ENCODE data around the gene TUBA1C. TPM values are rescaled to one million over a fixed set of nuclear protein-coding genes. Genes with fewer than 3 reads are reported as not detected.
A peak's percentile ranks its signal among the peaks of the same experiment; 100 is the strongest.

TUBA1C gene
- total RNA-seq, 4 donors from 2014 or later, result 207 to 331 (median 263) TPM

- no peak for TF ChIP-seq POLR2AphosphoS5 (IDR thresholded peaks at IDR 0.05)
- TF ChIP-seq EP300 (IDR thresholded peaks at IDR 0.05; ENCODE audit: low read depth), result no peak
- TF ChIP-seq, protein P1, sequence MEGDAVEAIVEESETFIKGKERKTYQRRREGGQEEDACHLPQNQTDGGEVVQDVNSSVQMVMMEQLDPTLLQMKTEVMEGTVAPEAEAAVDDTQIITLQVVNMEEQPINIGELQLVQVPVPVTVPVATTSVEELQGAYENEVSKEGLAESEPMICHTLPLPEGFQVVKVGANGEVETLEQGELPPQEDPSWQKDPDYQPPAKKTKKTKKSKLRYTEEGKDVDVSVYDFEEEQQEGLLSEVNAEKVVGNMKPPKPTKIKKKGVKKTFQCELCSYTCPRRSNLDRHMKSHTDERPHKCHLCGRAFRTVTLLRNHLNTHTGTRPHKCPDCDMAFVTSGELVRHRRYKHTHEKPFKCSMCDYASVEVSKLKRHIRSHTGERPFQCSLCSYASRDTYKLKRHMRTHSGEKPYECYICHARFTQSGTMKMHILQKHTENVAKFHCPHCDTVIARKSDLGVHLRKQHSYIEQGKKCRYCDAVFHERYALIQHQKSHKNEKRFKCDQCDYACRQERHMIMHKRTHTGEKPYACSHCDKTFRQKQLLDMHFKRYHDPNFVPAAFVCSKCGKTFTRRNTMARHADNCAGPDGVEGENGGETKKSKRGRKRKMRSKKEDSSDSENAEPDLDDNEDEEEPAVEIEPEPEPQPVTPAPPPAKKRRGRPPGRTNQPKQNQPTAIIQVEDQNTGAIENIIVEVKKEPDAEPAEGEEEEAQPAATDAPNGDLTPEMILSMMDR (IDR thresholded peaks at IDR 0.05), result no peak
- no peak for TF ChIP-seq POLR2A (IDR thresholded peaks at IDR 0.05)
- Histone ChIP-seq H3K36me3 (no peaks in the 10 kb centered on the region), H3K9me3 (no peaks in the 10 kb centered on the region), H3K27ac (no peak overlapping the region), H3K27me3 (no peaks in the 10 kb centered on the region), H3K4me3 (no peak overlapping the region), H3K4me1 (peaks cover 9 to 31% (median 12%) of the 10 kb centered on the region in 4 donors)
- intact Hi-C loops (cut with DNase I; ENCODE audit: low total_unique reads), result loop anchor here (10.0 kb wide), 1 partner anchor 145 kb away; no protein-coding TSS in a partner anchor
- 32 to 65% methylated on average over 4 to 6 of the region's 6 CpGs for WGBS, 2 donors (ENCODE audit: low coverage in 1 of 2)
- in situ Hi-C loops (cut with MboI; ENCODE audit: low pct_ligation_motif_present in 1 of 4, low pct_unique_long_range_greater_than_20kb in 1 of 4, low sequenced_read_pairs in 3 of 4), result loop anchor here (10.0 to 25.0 kb wide), 3 partner anchors 143 to 165 kb away; partner anchors contain the start of genes DHH (in 2 of the 4), KMT2D (in 1 of the 4) and RHEBL1 (in 1 of the 4)
- no peak for DNase-seq
Observed at GRCh38 chr12:49230176-49230804, 34.6 kb upstream of the TUBA1C start.

GRCh38 chr12:49230805-49231194 lies 34.1 kb upstream of the TUBA1C start:
- Histone ChIP-seq H3K36me3 (no peaks in the 10 kb centered on the region), H3K9me3 (no peaks in the 10 kb centered on the region), H3K27me3 (no peaks in the 10 kb centered on the region), H3K27ac (peak overlapping the region in 1 of 4 donors; percentile 92), H3K4me1 (peaks cover 9 to 28% (median 12%) of the 10 kb centered on the region in 4 donors), H3K4me3 (no peak overlapping the region)
- intact Hi-C loops (cut with DNase I; ENCODE audit: low total_unique reads), result loop anchor here (10.0 kb wide), 1 partner anchor 146 kb away; no protein-coding TSS in a partner anchor
- DNase-seq, result no peak
- TF ChIP-seq EP300 (IDR thresholded peaks at IDR 0.05; ENCODE audit: low read depth) (no peak), POLR2A (IDR thresholded peaks at IDR 0.05) (no peak), POLR2AphosphoS5 (IDR thresholded peaks at IDR 0.05) (no peak)
- TF ChIP-seq, protein P1 (IDR thresholded peaks at IDR 0.05), result no peak
- WGBS, 2 donors (ENCODE audit: low coverage in 1 of 2), result 53 to 74% methylated on average over 3 of the region's 3 CpGs
- in situ Hi-C loops (cut with MboI; ENCODE audit: low pct_ligation_motif_present in 1 of 4, low pct_unique_long_range_greater_than_20kb in 1 of 4, low sequenced_read_pairs in 3 of 4), result loop anchor here (10.0 to 25.0 kb wide), 3 partner anchors 143 to 166 kb away; partner anchors contain the start of genes DHH (in 2 of the 4), KMT2D (in 1 of the 4) and RHEBL1 (in 1 of the 4)

- intact Hi-C loops (cut with DNase I; ENCODE audit: low total_unique reads) (loop anchor here (10.0 kb wide), 1 partner anchor 147 kb away; no protein-coding TSS in a partner anchor), in situ Hi-C loops (cut with MboI; ENCODE audit: low pct_ligation_motif_present in 1 of 4, low pct_unique_long_range_greater_than_20kb in 1 of 4, low sequenced_read_pairs in 3 of 4) (loop anchor here (10.0 to 25.0 kb wide), 3 partner anchors 145 to 167 kb away; partner anchors contain the start of genes DHH (in 2 of the 4), KMT2D (in 1 of the 4) and RHEBL1 (in 1 of the 4))
- WGBS, 2 donors (ENCODE audit: low coverage in 1 of 2), result 62 to 71% methylated on average over 2 to 9 of the region's 9 CpGs
Observed at GRCh38 chr12:49231878-49232655, 32.8 kb upstream of the TUBA1C start.

More at GRCh38 chr12:49231878-49232655, 32.8 kb upstream of the TUBA1C start:
- Histone ChIP-seq H3K4me1 (peaks cover 9 to 24% (median 12%) of the 10 kb centered on the region in 4 donors), H3K36me3 (no peaks in the 10 kb centered on the region), H3K9me3 (no peaks in the 10 kb centered on the region), H3K4me3 (no peak overlapping the region), H3K27ac (peak overlapping the region; percentile 91 to 94 (median 92)), H3K27me3 (no peaks in the 10 kb centered on the region)
- no peak for TF ChIP-seq POLR2A (IDR thresholded peaks at IDR 0.05)
- TF ChIP-seq EP300 (IDR thresholded peaks at IDR 0.05; ENCODE audit: low read depth), result no peak
- TF ChIP-seq POLR2AphosphoS5 (IDR thresholded peaks at IDR 0.05), result no peak
- TF ChIP-seq, protein P1 (IDR thresholded peaks at IDR 0.05), result no peak
- DNase-seq, result no peak
